OCI-LY3 (cell line): ENCODE results near the gene SDK1.

Source experiments
- CTCF ChIP-seq: fragments of 200-600, 300-600 bp; sonication (generic); IDR thresholded peaks from 2 replicates; pipeline ENCODE4 v1.5.1; 2014; ENCODE audit warnings: antibody characterized with exemption, low read length, low read depth
- EZH2phosphoT487 ChIP-seq: fragments of 200-600 bp; shearing (Covaris generic); IDR thresholded peaks from 2 replicates; pipeline ENCODE4 v1.6.1; 2018; ENCODE audit warnings: antibody characterized with exemption, mixed run types, low read depth

GRCh38 chr7:4279216-4279615 lies 978.2 kb downstream of the SDK1 start:
- TF ChIP-seq CTCF, result no peak
- TF ChIP-seq EZH2phosphoT487, result no peak
